ENCODE results near the gene RIMS4. TPM values are rescaled to one million over a fixed set of nuclear protein-coding genes. Genes with fewer than 3 reads are reported as not detected.

The RIMS4 gene
- polyA plus RNA-seq, 2 donors: 0.04 to 0.05 TPM

DNA sequence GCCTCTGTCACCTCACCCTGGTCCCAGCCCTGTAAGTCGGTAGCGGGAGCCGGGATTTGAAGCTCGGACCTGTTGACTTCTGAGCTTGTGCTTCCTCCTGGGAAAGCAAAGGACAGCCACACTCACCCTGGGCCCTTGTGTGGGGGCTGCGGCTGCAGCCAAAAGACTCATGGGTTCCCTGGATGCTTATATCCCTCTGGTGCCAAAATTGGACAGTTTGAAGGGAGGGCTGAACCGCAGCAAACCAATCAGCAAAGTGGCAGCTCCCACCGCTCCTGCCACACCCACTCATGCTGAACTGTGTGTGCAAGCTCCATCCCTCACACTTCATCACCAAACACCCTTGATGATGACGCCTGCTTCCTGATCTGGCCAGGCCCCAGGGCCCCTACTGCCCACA is 99.1 kb downstream of the RIMS4 start:
- no peaks in the 10 kb centered on the region for H3K9me3 ChIP-seq (ENCODE audit: control insufficient read depth in 2 of 2, insufficient read depth in 1 of 2, low read depth in 1 of 2, low read length in 1 of 2)
- no peaks in the 10 kb centered on the region for H3K27me3 ChIP-seq (ENCODE audit: control insufficient read depth in 1 of 2, insufficient read depth in 2 of 2, low read length in 2 of 2)
- no peaks in the 10 kb centered on the region for H3K36me3 ChIP-seq (ENCODE audit: control insufficient read depth in 2 of 2, insufficient read depth in 2 of 2, low read length in 1 of 2)
- H3K4me1 ChIP-seq (ENCODE audit: control insufficient read depth in 2 of 2, insufficient read depth in 2 of 2, low read length in 1 of 2): peaks cover 5 to 21% of the 10 kb centered on the region in 2 donors
- H3K4me3 ChIP-seq (ENCODE audit: low read depth in 1 of 2, low read length in 2 of 2): no peak overlapping the region
- H3K27ac ChIP-seq (ENCODE audit: low read depth in 2 of 2, low read length in 1 of 2): no peak overlapping the region
- WGBS, 2 donors: 90 to 93% methylated on average over 8 of the region's 8 CpGs

DNA sequence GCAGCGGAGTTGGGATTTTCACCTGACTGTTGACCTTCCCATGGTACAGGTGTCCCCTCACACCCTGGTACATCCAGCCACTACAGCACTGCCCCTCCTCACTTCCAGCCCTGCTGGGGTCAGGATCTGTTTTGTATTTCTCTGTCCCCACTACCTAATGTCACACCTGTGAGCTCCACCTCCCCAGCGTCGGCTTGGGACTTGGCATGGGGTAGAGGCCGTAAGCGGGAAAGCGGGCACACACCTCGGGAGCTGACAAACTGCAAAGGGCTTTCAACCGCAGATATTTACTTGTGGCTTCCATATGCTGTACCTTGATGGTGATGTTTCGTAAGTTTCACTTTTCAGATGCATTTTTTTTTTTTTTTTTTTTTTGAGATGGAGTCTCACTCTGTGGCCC is 100.5 kb downstream of the RIMS4 start:
- peaks cover 5 to 9% of the 10 kb centered on the region in 2 donors for H3K4me1 ChIP-seq (ENCODE audit: control insufficient read depth in 2 of 2, insufficient read depth in 2 of 2, low read length in 1 of 2)

DNA sequence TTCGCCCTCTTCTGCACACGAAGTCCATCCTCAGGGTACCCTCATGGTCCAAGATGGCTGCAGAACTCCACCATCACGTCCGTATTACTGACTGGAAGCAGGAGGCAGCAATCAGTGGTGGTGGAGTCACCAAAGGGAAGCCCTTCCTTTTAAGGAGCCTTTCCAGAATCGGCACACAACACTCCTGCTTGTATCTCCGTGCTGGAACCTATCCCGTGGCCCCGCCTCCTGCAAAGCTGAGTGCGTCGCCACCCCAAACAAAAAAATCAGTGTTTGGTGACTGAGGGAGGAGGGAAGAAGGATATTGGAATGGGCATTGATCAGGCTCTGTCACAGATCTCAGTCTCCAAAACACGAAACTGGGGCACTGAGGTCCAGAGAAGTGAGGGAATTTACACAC is 101.0 kb downstream of the RIMS4 start:
- Histone ChIP-seq H3K36me3 (ENCODE audit: control insufficient read depth in 2 of 2, insufficient read depth in 2 of 2, low read length in 1 of 2) (no peaks in the 10 kb centered on the region), H3K9me3 (ENCODE audit: control insufficient read depth in 2 of 2, insufficient read depth in 1 of 2, low read depth in 1 of 2, low read length in 1 of 2) (no peaks in the 10 kb centered on the region), H3K4me1 (ENCODE audit: control insufficient read depth in 2 of 2, insufficient read depth in 2 of 2, low read length in 1 of 2) (peaks cover 2 to 5% of the 10 kb centered on the region in 2 donors), H3K4me3 (ENCODE audit: low read depth in 1 of 2, low read length in 2 of 2) (no peak overlapping the region), H3K27ac (ENCODE audit: low read depth in 2 of 2, low read length in 1 of 2) (no peak overlapping the region), H3K27me3 (ENCODE audit: control insufficient read depth in 1 of 2, insufficient read depth in 2 of 2, low read length in 2 of 2) (no peaks in the 10 kb centered on the region)
- WGBS, 2 donors: 64 to 72% methylated on average over 11 of the region's 11 CpGs

More for the DNA sequence above, 100.5 kb downstream of the RIMS4 start:
- Histone ChIP-seq H3K4me3 (ENCODE audit: low read depth in 1 of 2, low read length in 2 of 2) (no peak overlapping the region), H3K27me3 (ENCODE audit: control insufficient read depth in 1 of 2, insufficient read depth in 2 of 2, low read length in 2 of 2) (no peaks in the 10 kb centered on the region), H3K36me3 (ENCODE audit: control insufficient read depth in 2 of 2, insufficient read depth in 2 of 2, low read length in 1 of 2) (no peaks in the 10 kb centered on the region), H3K9me3 (ENCODE audit: control insufficient read depth in 2 of 2, insufficient read depth in 1 of 2, low read depth in 1 of 2, low read length in 1 of 2) (no peaks in the 10 kb centered on the region), H3K27ac (ENCODE audit: low read depth in 2 of 2, low read length in 1 of 2) (no peak overlapping the region)
- 90 to 92% methylated on average over 9 of the region's 9 CpGs for WGBS, 2 donors

DNA sequence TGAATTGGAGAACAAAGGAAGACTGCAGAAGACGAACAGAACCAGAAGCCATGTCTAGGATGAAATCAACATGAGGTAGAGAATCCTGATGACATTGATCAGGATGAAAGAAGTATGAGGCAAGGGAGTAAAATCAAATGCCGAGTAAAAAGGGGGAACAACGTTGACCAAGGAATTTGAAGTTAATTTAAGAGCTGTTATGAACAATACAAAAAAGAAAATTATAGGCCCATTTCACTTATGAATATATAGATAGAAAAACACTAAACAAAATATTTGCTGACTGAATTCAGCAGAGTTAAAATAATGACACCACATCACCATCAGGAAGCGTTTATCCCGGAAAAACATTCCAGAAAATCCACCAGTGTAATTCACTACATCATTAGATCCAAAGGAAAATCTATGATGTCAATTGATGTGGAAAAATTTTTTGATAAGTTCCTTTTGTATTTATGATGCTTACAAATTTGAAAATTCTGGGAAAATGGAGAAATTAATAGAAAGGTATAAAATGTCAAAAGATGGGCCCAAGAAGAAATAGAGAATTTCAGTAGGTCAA is 103.2 kb downstream of the RIMS4 start:
- Histone ChIP-seq H3K27me3 (ENCODE audit: control insufficient read depth in 1 of 2, insufficient read depth in 2 of 2, low read length in 2 of 2) (no peaks in the 10 kb centered on the region), H3K4me3 (ENCODE audit: low read depth in 1 of 2, low read length in 2 of 2) (no peak overlapping the region), H3K27ac (ENCODE audit: low read depth in 2 of 2, low read length in 1 of 2) (peak overlapping the region in 1 of 2 donors; percentile 8), H3K9me3 (ENCODE audit: control insufficient read depth in 2 of 2, insufficient read depth in 1 of 2, low read depth in 1 of 2, low read length in 1 of 2) (no peaks in the 10 kb centered on the region), H3K36me3 (ENCODE audit: control insufficient read depth in 2 of 2, insufficient read depth in 2 of 2, low read length in 1 of 2) (no peaks in the 10 kb centered on the region), H3K4me1 (ENCODE audit: control insufficient read depth in 2 of 2, insufficient read depth in 2 of 2, low read length in 1 of 2) (peaks cover 0 to 2% of the 10 kb centered on the region in 2 donors)
- 88% methylated on average over 5 of the region's 5 CpGs for WGBS, 2 donors

DNA sequence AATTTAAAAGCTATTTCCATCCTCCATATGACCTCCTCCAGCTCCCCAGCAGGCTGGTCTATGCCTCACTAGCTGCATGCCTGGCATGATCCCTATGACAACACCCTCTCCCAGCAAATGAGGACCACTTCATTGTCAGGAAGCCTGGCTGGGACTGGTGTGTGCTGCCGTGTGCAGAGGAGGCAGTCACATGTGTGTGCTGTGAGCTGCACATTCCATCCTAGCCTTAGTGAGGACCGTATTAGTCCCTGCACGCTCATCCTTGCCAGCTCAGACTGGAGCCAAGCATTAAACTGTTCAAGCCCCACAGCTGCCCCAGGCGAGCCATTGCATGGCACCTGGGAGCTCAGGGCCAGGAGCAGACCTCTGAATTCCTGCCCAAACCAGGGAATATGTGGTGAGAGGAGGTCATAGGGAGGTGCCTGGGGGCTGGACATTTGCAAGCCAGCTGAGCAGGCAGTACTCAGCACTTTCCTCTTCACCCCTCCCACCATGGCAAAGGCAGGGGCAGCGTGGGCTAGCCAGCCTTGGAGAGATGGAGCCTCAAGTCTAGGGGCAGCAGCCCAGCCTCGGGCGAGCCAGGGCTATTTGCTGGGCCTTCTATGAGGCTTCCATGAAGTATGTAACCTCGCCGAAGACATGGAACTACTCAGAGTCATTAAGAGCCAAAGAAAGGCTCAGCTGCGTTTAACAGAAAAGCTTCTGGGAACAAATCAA is 103.9 kb downstream of the RIMS4 start:
- Histone ChIP-seq H3K4me1 (ENCODE audit: control insufficient read depth in 2 of 2, insufficient read depth in 2 of 2, low read length in 1 of 2) (peaks cover under 1 to 4% of the 10 kb centered on the region in 2 donors), H3K4me3 (ENCODE audit: low read depth in 1 of 2, low read length in 2 of 2) (no peak overlapping the region), H3K36me3 (ENCODE audit: control insufficient read depth in 2 of 2, insufficient read depth in 2 of 2, low read length in 1 of 2) (no peaks in the 10 kb centered on the region), H3K27ac (ENCODE audit: low read depth in 2 of 2, low read length in 1 of 2) (peak overlapping the region; percentile 8 to 38), H3K9me3 (ENCODE audit: control insufficient read depth in 2 of 2, insufficient read depth in 1 of 2, low read depth in 1 of 2, low read length in 1 of 2) (no peaks in the 10 kb centered on the region), H3K27me3 (ENCODE audit: control insufficient read depth in 1 of 2, insufficient read depth in 2 of 2, low read length in 2 of 2) (no peaks in the 10 kb centered on the region)
- 48 to 49% methylated on average over 10 of the region's 10 CpGs for WGBS, 2 donors

DNA sequence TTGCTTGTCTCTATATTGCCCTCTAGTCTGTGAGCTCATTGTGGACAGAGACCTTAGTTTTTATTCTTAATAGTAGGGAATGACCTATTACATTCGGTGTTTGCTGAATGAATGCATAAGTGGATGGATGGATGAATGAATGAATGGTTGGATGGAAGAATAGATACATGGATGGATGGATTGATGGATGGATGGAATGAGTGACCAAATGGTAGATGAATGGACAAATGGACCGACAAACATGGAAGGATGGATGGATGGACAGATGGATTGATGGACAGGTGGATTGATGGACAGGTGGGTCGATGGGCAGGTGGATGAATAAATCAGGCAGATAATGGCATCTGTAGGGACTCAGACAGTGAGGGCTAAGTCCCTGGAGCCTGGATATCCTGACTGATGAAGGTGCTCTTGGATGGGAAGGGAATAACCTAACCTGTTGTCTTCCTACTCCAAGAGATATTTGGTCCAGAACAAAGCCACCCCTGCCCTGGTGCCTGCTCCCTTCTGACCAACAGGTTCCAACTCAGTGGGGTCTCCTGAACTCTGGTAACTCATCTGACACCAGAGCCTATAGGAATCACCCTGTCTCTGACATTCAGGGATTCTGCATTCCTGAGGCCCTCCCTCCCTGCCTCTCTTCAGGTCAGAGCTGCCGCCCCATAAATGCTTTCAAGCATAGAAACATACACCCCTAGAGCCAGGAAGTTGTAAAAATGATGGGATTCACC is 104.8 kb downstream of the RIMS4 start:
- Histone ChIP-seq H3K27me3 (ENCODE audit: control insufficient read depth in 1 of 2, insufficient read depth in 2 of 2, low read length in 2 of 2) (no peaks in the 10 kb centered on the region), H3K4me1 (ENCODE audit: control insufficient read depth in 2 of 2, insufficient read depth in 2 of 2, low read length in 1 of 2) (peaks cover 2 to 4% of the 10 kb centered on the region in 2 donors), H3K9me3 (ENCODE audit: control insufficient read depth in 2 of 2, insufficient read depth in 1 of 2, low read depth in 1 of 2, low read length in 1 of 2) (no peaks in the 10 kb centered on the region), H3K4me3 (ENCODE audit: low read depth in 1 of 2, low read length in 2 of 2) (no peak overlapping the region), H3K27ac (ENCODE audit: low read depth in 2 of 2, low read length in 1 of 2) (peak overlapping the region in 1 of 2 donors; percentile 24), H3K36me3 (ENCODE audit: control insufficient read depth in 2 of 2, insufficient read depth in 2 of 2, low read length in 1 of 2) (no peaks in the 10 kb centered on the region)
- WGBS, 2 donors: 85% methylated on average over 4 of the region's 4 CpGs

DNA sequence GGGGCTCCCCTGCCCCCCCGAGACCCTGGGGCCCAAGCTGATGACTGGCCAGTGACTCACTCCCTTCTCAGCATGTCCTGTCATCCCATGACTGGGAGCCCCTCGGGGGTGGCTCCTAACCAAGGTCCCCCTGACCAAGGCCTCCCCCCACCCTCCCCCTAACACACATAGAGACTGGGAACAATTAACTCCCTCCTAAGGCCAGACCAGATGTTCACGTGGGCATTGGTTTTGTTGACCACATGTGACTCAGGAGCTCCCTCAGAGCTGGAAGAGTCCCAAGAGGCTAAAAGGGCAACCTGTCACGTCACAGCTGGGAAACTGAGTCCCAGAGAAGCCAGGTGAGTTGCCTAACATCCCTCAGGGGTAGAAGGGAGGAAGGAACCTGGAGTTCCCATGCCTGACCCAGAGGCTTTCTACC is 105.8 kb downstream of the RIMS4 start:
- no peak overlapping the region for H3K27ac ChIP-seq (ENCODE audit: low read depth in 2 of 2, low read length in 1 of 2)
- H3K4me3 ChIP-seq (ENCODE audit: low read depth in 1 of 2, low read length in 2 of 2): no peak overlapping the region
- WGBS, 2 donors: 50 to 56% methylated on average over 3 to 4 of the region's 4 CpGs
- peaks cover 2 to 4% of the 10 kb centered on the region in 2 donors for H3K4me1 ChIP-seq (ENCODE audit: control insufficient read depth in 2 of 2, insufficient read depth in 2 of 2, low read length in 1 of 2)
- no peaks in the 10 kb centered on the region for H3K27me3 ChIP-seq (ENCODE audit: control insufficient read depth in 1 of 2, insufficient read depth in 2 of 2, low read length in 2 of 2)
- H3K36me3 ChIP-seq (ENCODE audit: control insufficient read depth in 2 of 2, insufficient read depth in 2 of 2, low read length in 1 of 2): no peaks in the 10 kb centered on the region
- no peaks in the 10 kb centered on the region for H3K9me3 ChIP-seq (ENCODE audit: control insufficient read depth in 2 of 2, insufficient read depth in 1 of 2, low read depth in 1 of 2, low read length in 1 of 2)

DNA sequence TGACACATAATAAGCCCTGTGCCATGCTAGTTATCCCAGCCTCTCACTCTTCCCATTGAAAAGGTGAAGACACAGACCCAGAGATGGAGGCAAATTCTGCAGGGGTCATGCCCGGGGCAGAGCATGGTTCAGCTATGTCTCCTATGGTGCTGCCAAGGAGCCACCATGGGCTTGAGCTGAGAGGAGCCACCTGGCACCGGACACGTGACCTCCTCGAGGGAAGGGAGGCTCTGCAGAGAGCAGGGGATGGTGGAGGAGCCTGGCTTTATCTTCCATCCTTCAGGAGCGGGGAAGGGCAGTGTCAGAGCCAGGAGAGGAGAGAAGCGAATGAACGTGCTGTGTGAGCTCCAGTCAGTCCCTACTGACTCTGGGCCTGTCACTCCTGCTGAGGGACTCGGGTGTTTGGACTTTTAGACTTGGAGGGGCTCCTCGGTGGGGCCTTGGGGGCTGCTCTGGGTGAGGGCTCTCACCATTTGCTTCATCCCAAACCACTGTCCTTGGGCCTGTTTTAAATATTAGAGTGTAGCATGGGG is 106.3 kb downstream of the RIMS4 start:
- no peaks in the 10 kb centered on the region for H3K9me3 ChIP-seq (ENCODE audit: control insufficient read depth in 2 of 2, insufficient read depth in 1 of 2, low read depth in 1 of 2, low read length in 1 of 2)
- no peak overlapping the region for H3K4me3 ChIP-seq (ENCODE audit: low read depth in 1 of 2, low read length in 2 of 2)
- WGBS, 2 donors: 84 to 89% methylated on average over 9 of the region's 9 CpGs
- H3K27me3 ChIP-seq (ENCODE audit: control insufficient read depth in 1 of 2, insufficient read depth in 2 of 2, low read length in 2 of 2): no peaks in the 10 kb centered on the region
- no peaks in the 10 kb centered on the region for H3K36me3 ChIP-seq (ENCODE audit: control insufficient read depth in 2 of 2, insufficient read depth in 2 of 2, low read length in 1 of 2)
- H3K4me1 ChIP-seq (ENCODE audit: control insufficient read depth in 2 of 2, insufficient read depth in 2 of 2, low read length in 1 of 2): peaks cover 2 to 4% of the 10 kb centered on the region in 2 donors
- peak overlapping the region in 1 of 2 donors; percentile 17 for H3K27ac ChIP-seq (ENCODE audit: low read depth in 2 of 2, low read length in 1 of 2)

DNA sequence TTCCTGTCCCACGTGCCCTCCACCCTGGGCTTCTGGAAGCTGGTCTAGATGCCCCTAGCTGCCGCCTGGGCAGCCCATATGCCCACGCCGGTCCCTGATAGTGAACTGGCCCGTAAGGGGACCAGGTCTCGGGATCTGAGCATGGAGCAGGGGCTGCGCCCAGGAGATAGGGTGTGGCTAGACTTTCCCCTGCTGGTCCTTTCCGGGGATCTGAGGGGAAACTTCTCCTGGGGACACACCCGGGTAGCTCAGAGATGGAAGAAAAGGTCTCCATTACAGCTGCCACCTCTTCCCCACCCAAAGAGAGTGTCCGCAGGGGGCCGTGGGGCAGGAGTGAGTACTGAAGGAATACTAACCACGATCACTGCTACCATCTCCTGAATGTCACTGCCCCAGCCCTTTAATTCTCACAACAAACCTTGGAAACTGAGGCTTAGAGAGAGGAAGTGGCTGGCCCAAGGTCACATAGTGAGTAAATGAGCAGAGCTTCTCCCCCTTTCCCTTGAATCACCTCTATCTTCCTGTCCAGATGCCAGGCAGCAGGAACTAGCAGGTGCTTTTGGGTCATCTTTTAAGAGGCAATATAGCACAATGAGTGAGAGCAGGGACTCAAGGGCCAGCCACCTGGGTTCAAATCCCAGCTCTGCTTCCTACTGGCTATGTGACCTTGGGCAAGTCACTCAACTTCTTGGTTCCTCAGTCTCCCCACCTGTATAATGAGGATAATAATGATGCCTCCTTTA is 107.0 kb downstream of the RIMS4 start:
- H3K27me3 ChIP-seq (ENCODE audit: control insufficient read depth in 1 of 2, insufficient read depth in 2 of 2, low read length in 2 of 2): no peaks in the 10 kb centered on the region
- no peaks in the 10 kb centered on the region for H3K9me3 ChIP-seq (ENCODE audit: control insufficient read depth in 2 of 2, insufficient read depth in 1 of 2, low read depth in 1 of 2, low read length in 1 of 2)
- H3K4me1 ChIP-seq (ENCODE audit: control insufficient read depth in 2 of 2, insufficient read depth in 2 of 2, low read length in 1 of 2): peaks cover 2 to 4% of the 10 kb centered on the region in 2 donors
- WGBS, 2 donors: 65 to 70% methylated on average over 12 of the region's 12 CpGs
- no peaks in the 10 kb centered on the region for H3K36me3 ChIP-seq (ENCODE audit: control insufficient read depth in 2 of 2, insufficient read depth in 2 of 2, low read length in 1 of 2)
- peak overlapping the region; percentile 50 to 67 for H3K27ac ChIP-seq (ENCODE audit: low read depth in 2 of 2, low read length in 1 of 2)
- H3K4me3 ChIP-seq (ENCODE audit: low read depth in 1 of 2, low read length in 2 of 2): no peak overlapping the region

All from esophagus (tissue), 2 donors.